ENCODE data around the gene ZNF575. TPM values are rescaled to one million over a fixed set of nuclear protein-coding genes. Genes with fewer than 3 reads are reported as not detected.

ZNF575 gene
- total and polyA plus RNA-seq, 4 donors: 0.48 to 2.3 (median 0.65) TPM

DNA sequence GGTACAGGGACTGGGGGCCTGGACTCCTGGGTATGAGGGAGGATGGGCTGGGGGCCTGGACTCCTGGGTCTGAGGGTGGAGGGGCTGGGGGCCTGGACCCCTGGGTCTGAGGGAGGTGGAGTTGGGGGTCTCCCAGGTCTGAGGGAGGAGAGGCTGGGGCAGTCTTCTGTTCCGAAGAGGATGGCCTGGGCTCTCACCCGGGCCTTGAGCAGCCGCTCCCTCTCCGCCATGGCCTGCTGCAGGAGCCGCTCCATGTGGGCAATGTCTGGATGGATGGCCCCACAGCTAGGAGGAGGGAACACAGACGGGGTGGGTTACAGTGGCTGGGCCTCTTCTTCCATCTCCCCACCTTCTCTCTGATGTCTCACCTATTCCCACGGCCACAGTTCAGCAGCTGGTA, 46.6 kb upstream of the ZNF575 start:
- TF ChIP-seq, protein P1, sequence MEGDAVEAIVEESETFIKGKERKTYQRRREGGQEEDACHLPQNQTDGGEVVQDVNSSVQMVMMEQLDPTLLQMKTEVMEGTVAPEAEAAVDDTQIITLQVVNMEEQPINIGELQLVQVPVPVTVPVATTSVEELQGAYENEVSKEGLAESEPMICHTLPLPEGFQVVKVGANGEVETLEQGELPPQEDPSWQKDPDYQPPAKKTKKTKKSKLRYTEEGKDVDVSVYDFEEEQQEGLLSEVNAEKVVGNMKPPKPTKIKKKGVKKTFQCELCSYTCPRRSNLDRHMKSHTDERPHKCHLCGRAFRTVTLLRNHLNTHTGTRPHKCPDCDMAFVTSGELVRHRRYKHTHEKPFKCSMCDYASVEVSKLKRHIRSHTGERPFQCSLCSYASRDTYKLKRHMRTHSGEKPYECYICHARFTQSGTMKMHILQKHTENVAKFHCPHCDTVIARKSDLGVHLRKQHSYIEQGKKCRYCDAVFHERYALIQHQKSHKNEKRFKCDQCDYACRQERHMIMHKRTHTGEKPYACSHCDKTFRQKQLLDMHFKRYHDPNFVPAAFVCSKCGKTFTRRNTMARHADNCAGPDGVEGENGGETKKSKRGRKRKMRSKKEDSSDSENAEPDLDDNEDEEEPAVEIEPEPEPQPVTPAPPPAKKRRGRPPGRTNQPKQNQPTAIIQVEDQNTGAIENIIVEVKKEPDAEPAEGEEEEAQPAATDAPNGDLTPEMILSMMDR (IDR thresholded peaks at IDR 0.05; ENCODE audit: control extremely low read depth, extremely low read depth): no peak
- Histone ChIP-seq H3K9ac (ENCODE audit: insufficient read depth in 1 of 2, low read length in 2 of 2) (no peak overlapping the region), H3K4me1 (ENCODE audit: control insufficient read depth in 5 of 5, insufficient read depth in 5 of 5, low read length in 5 of 5) (no peaks in the 10 kb centered on the region), H3K4me3 (no peak overlapping the region), H3K9me3 (ENCODE audit: control insufficient read depth in 4 of 4, insufficient read depth in 3 of 4, low read length in 3 of 4) (no peaks in the 10 kb centered on the region), H3K27me3 (ENCODE audit: control insufficient read depth in 3 of 3, insufficient read depth in 3 of 3, low read length in 2 of 3) (no peaks in the 10 kb centered on the region), H3K36me3 (ENCODE audit: control insufficient read depth in 4 of 4, insufficient read depth in 4 of 4, low read length in 4 of 4) (no peaks in the 10 kb centered on the region), H3K27ac (ENCODE audit: low read depth in 1 of 2, low read length in 1 of 2) (no peak overlapping the region)
- 96 to 98% methylated on average over 7 of the region's 7 CpGs for WGBS, 2 donors
- DNase-seq: no peak
- ATAC-seq (ENCODE audit: insufficient read depth, low FRiP score): no peak

DNA sequence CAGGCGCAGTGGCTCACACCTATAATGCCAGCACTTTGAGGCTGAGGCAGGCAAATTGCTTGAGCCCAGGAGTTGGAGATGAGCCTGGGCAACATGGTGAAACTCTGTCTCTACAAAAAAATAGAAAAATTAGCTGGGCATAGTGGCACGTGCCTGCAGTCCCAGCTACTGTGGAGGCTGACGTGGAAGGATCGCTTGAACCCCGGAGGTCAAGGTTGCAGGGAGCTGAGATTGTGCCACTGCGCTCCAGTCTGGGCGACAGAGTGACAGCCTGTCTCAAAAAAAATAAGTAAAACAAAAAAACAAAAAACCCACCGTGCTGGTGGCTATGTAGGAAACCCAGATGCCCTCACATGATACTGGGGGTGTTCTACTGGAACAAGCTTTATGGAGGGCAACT, 44.8 kb upstream of the ZNF575 start:
- TF ChIP-seq, protein P1 (IDR thresholded peaks at IDR 0.05; ENCODE audit: control extremely low read depth, extremely low read depth): no peak
- Histone ChIP-seq H3K4me3 (no peak overlapping the region), H3K27ac (ENCODE audit: low read depth in 1 of 2, low read length in 1 of 2) (no peak overlapping the region), H3K9me3 (ENCODE audit: control insufficient read depth in 4 of 4, insufficient read depth in 3 of 4, low read length in 3 of 4) (no peaks in the 10 kb centered on the region), H3K36me3 (ENCODE audit: control insufficient read depth in 4 of 4, insufficient read depth in 4 of 4, low read length in 4 of 4) (no peaks in the 10 kb centered on the region), H3K9ac (ENCODE audit: insufficient read depth in 1 of 2, low read length in 2 of 2) (no peak overlapping the region), H3K4me1 (ENCODE audit: control insufficient read depth in 5 of 5, insufficient read depth in 5 of 5, low read length in 5 of 5) (no peaks in the 10 kb centered on the region), H3K27me3 (ENCODE audit: control insufficient read depth in 3 of 3, insufficient read depth in 3 of 3, low read length in 2 of 3) (no peaks in the 10 kb centered on the region)
- no peak for ATAC-seq (ENCODE audit: insufficient read depth, low FRiP score)
- WGBS, 2 donors: 88 to 90% methylated on average over 8 of the region's 8 CpGs
- DNase-seq: no peak

DNA sequence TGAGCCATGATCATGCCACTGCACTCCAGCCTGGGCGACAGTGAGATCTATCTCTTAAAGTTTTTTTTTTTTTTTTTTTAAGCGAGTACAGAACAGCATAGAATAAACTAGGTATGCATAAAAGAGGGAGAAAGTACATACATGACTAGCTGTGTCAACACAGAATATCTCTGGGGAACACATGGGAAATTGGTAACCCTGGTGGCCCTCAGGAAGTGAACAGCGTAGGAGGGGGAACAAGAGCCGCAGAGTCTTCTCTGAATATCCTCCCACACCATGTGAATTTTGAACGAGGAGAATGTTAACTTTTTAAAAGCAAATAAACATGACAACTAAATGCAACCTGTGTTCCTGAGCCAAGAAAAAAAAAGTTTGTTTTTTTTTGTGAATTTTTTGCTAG, 43.7 kb upstream of the ZNF575 start:
- Histone ChIP-seq H3K4me3 (no peak overlapping the region), H3K9ac (ENCODE audit: insufficient read depth in 1 of 2, low read length in 2 of 2) (no peak overlapping the region), H3K4me1 (ENCODE audit: control insufficient read depth in 5 of 5, insufficient read depth in 5 of 5, low read length in 5 of 5) (no peaks in the 10 kb centered on the region), H3K27me3 (ENCODE audit: control insufficient read depth in 3 of 3, insufficient read depth in 3 of 3, low read length in 2 of 3) (no peaks in the 10 kb centered on the region), H3K9me3 (ENCODE audit: control insufficient read depth in 4 of 4, insufficient read depth in 3 of 4, low read length in 3 of 4) (no peaks in the 10 kb centered on the region), H3K27ac (ENCODE audit: low read depth in 1 of 2, low read length in 1 of 2) (no peak overlapping the region), H3K36me3 (ENCODE audit: control insufficient read depth in 4 of 4, insufficient read depth in 4 of 4, low read length in 4 of 4) (no peaks in the 10 kb centered on the region)
- DNase-seq (no peak), ATAC-seq (ENCODE audit: insufficient read depth, low FRiP score) (no peak)
- TF ChIP-seq, protein P1 (IDR thresholded peaks at IDR 0.05; ENCODE audit: control extremely low read depth, extremely low read depth): no peak
- 47 to 53% methylated on average over 5 of the region's 5 CpGs for WGBS, 2 donors

DNA sequence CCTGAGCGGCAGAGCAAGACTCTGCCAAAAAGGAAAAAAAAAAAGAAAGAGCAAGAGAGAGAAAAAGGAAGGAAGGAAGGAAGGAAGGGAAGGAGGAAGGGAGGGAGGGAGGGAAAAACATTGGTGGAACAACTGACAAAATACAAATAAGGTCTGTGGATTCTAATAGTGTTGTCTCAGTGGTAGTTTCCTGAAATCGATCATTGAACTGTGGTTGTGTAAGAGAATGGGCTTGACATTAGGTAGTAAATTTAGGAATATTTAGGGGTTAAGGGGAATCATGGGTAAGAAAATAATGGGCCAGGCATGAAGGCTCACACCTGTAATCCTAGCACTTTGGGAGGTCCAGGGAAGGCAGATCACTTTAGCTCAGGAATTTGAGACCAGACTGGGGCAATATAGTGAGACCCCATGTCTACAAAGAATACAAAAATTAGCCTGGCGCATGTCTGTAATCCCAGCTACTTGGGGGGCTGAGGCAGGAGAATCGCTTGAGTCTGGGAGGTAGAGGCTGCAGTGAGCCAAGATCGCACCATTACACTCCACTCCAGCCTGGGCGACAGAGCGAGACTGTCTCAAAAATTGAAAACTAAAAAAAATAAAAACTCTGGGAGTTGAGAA, 42.9 kb upstream of the ZNF575 start:
- Histone ChIP-seq H3K27me3 (ENCODE audit: control insufficient read depth in 3 of 3, insufficient read depth in 3 of 3, low read length in 2 of 3) (no peaks in the 10 kb centered on the region), H3K36me3 (ENCODE audit: control insufficient read depth in 4 of 4, insufficient read depth in 4 of 4, low read length in 4 of 4) (peaks cover 0 to 3% (median 0%) of the 10 kb centered on the region in 4 donors), H3K9me3 (ENCODE audit: control insufficient read depth in 4 of 4, insufficient read depth in 3 of 4, low read length in 3 of 4) (no peaks in the 10 kb centered on the region), H3K4me1 (ENCODE audit: control insufficient read depth in 5 of 5, insufficient read depth in 5 of 5, low read length in 5 of 5) (no peaks in the 10 kb centered on the region), H3K27ac (ENCODE audit: low read depth in 1 of 2, low read length in 1 of 2) (no peak overlapping the region), H3K9ac (ENCODE audit: insufficient read depth in 1 of 2, low read length in 2 of 2) (no peak overlapping the region), H3K4me3 (no peak overlapping the region)
- ATAC-seq (ENCODE audit: insufficient read depth, low FRiP score) (no peak), DNase-seq (no peak)
- WGBS, 2 donors: 91 to 93% methylated on average over 7 of the region's 7 CpGs
- TF ChIP-seq, protein P1 (IDR thresholded peaks at IDR 0.05; ENCODE audit: control extremely low read depth, extremely low read depth): no peak
